Left lung (tissue), 10 donors: ENCODE data around the gene RFXANK. TPM values are rescaled to one million over a fixed set of nuclear protein-coding genes. Genes with fewer than 3 reads are reported as not detected.

Source experiments
- ATAC-seq: fragments of 200-7000 bp; cut with Tn5 transposase; one replicate; pipeline ENCODE4 v1.9.1; 2020; ENCODE audit warnings: moderate library complexity
- DNase-seq, 4 donors: peaks; one replicate each; pipeline ENCODE4 v3.0.0-alpha.2; 2013 to 2020
- H3K27ac ChIP-seq, 2 donors: fragments of 200-600 bp; sonication (generic) in 1 of 2; one replicate each; pipeline versions ENCODE4 v1.5.0 to v1.8.0; 2020 to 2021
- H3K27me3 ChIP-seq, 2 donors: fragments of 200-600 bp; sonication (generic) in 1 of 2; one replicate each; pipeline versions ENCODE4 v1.5.0 to v1.8.0; 2020 to 2021
- H3K36me3 ChIP-seq, 2 donors: fragments of 200-600 bp; sonication (generic) in 1 of 2; one replicate each; pipeline versions ENCODE4 v1.5.0 to v1.8.0; 2020 to 2021
- H3K4me1 ChIP-seq, 2 donors: fragments of 200-600 bp; one replicate each; pipeline ENCODE4 v1.8.0; 2021
- H3K4me3 ChIP-seq, 2 donors: fragments of 200-600 bp; sonication (generic) in 1 of 2; one replicate each; pipeline versions ENCODE4 v1.5.0 to v1.8.0; 2020 to 2021; ENCODE audit warnings: mild to moderate bottlenecking in 1 of 2
- H3K9me3 ChIP-seq, 2 donors: fragments of 200-600 bp; sonication (generic) in 1 of 2; one replicate each; pipeline versions ENCODE4 v1.5.0 to v1.8.0; 2020 to 2021
- CTCF ChIP-seq, 2 donors: fragments of 200-600 bp; sonication (generic) in 1 of 2; IDR thresholded peaks; one replicate each; pipeline versions ENCODE4 v1.5.0 to v1.8.0; 2021; ENCODE audit warnings: antibody characterized with exemption in 2 of 2
- intact Hi-C, 2 donors: fragments of 100-400 bp; cut with DNase I; formaldehyde crosslinking; loops; one replicate each; pipeline versions ENCODE4 v1.11.2 to v1.14.2; 2022
- polyA plus RNA-seq, 6 donors: library from polyadenylated mRNA; unstranded; fragments of 120-200 nt; gene quantifications; one replicate each; pipeline ENCODE4 v1.2.1, GENCODE V29; 2013; ENCODE audit not compliant: insufficient read length in 6 of 6
- total RNA-seq, 2 donors: library from RNA; stranded (reverse); fragmentation: NEBNext Ultra II Directional; extraction: Animal tissue kit (Norgen Biotek cat#: 25700); gene quantifications; one replicate each; pipeline ENCODE4 v1.2.1, GENCODE V29; 2021
- donor health status: DM: no; HTN: yes; CAD: no.
- donor health status: DM: no; HTN: no; CAD: no.

RFXANK gene
- total and polyA plus RNA-seq, 8 donors: 61.6 to 82.8 (median 74.5) TPM

GRCh38 chr19:19212916-19213315 lies 20.9 kb downstream of the RFXANK start:
- Histone ChIP-seq H3K27ac (no peak overlapping the region), H3K27me3 (peaks cover 23 to 97% of the 10 kb centered on the region in 2 donors), H3K4me1 (no peaks in the 10 kb centered on the region), H3K9me3 (no peaks in the 10 kb centered on the region), H3K36me3 (no peaks in the 10 kb centered on the region), H3K4me3 (no peak overlapping the region)
- ATAC-seq (no peak), DNase-seq (peak in 1 of 4 donors; percentile 45)
- TF ChIP-seq CTCF (IDR thresholded peaks at IDR 0.05): no peak
- intact Hi-C loops: no loop called here

DNA sequence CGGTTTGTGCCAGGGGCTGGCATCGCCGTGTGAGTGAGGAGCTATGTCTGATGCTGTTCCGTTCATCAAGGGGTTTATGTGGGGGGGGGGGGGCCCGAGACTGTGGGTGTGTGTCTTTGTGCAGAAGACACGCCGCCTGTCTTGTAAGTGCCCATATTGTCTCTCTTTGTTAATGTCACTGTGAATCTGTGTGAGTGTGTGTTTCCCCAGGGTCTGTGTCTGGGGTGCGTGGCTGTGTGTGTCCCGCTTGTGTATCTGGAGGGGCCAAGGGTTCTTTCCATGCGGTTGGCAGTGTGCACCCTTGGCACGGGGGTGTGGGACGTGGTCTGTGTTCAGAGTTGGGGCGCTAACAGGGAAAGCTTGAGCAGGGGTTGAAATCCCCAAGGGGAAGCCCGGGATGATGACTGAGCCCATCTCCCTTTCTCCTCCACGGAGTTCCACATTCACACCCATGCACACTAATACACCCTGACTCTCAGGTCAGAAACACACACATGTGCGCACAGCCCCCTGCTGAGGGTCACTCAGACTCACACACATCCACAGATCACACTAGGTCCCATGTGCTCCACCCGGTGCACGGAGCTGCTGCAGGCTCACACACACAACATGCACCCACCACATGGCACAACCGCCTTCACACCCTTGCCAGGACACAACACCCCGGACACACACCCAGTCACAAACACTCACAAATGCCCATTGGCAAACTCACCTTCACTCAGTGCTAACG lies 21.5 kb downstream of the RFXANK start:
- intact Hi-C loops: no loop called here
- Histone ChIP-seq H3K27ac (no peak overlapping the region), H3K36me3 (no peaks in the 10 kb centered on the region), H3K27me3 (peaks cover 23 to 97% of the 10 kb centered on the region in 2 donors), H3K4me1 (no peaks in the 10 kb centered on the region), H3K9me3 (no peaks in the 10 kb centered on the region), H3K4me3 (no peak overlapping the region)
- no peak for ATAC-seq
- no peak for TF ChIP-seq CTCF (IDR thresholded peaks at IDR 0.05)
- peak in 1 of 4 donors; percentile 47 for DNase-seq

- intact Hi-C loops: no loop called here
- Histone ChIP-seq H3K9me3 (no peaks in the 10 kb centered on the region), H3K4me1 (no peaks in the 10 kb centered on the region), H3K27me3 (peaks cover 23 to 97% of the 10 kb centered on the region in 2 donors), H3K27ac (no peak overlapping the region), H3K36me3 (no peaks in the 10 kb centered on the region), H3K4me3 (no peak overlapping the region)
- DNase-seq: peak in 1 of 4 donors; percentile 29
- no peak for ATAC-seq
- TF ChIP-seq CTCF (IDR thresholded peaks at IDR 0.05): no peak
These were observed 22.1 kb downstream of the RFXANK start for GRCh38 chr19:19214159-19214490.

GRCh38 chr19:19214892-19215291 lies 22.8 kb downstream of the RFXANK start:
- intact Hi-C loops: no loop called here
- H3K4me1 ChIP-seq: no peaks in the 10 kb centered on the region
- no peaks in the 10 kb centered on the region for H3K36me3 ChIP-seq
- H3K4me3 ChIP-seq: no peak overlapping the region
- H3K9me3 ChIP-seq: no peaks in the 10 kb centered on the region
- ATAC-seq (peak; percentile 82), DNase-seq (peak in 3 of 4 donors; percentile 42 to 74 (median 65))
- H3K27me3 ChIP-seq: peaks cover 23 to 94% of the 10 kb centered on the region in 2 donors
- TF ChIP-seq CTCF (IDR thresholded peaks at IDR 0.05): no peak
- no peak overlapping the region for H3K27ac ChIP-seq

- H3K4me1 ChIP-seq: no peaks in the 10 kb centered on the region
- H3K27me3 ChIP-seq: peaks cover 23 to 86% of the 10 kb centered on the region in 2 donors
These were observed 23.7 kb downstream of the RFXANK start for GRCh38 chr19:19215792-19216191.

More at GRCh38 chr19:19215792-19216191, 23.7 kb downstream of the RFXANK start:
- Histone ChIP-seq H3K9me3 (no peaks in the 10 kb centered on the region), H3K36me3 (no peaks in the 10 kb centered on the region), H3K27ac (no peak overlapping the region), H3K4me3 (no peak overlapping the region)
- no peak for DNase-seq
- intact Hi-C loops: no loop called here
- no peak for TF ChIP-seq CTCF (IDR thresholded peaks at IDR 0.05)
- ATAC-seq: no peak
